22Rv1 (cell line): ENCODE measurements around the gene FHOD1.

ENCODE experiments used
- H3K27ac ChIP-seq: fragments of 450-650 bp; 2 replicates; pipeline ENCODE4 v1.5.1; 2017
- ZFX ChIP-seq: fragments of 450-650 bp; IDR thresholded peaks from 2 replicates; pipeline ENCODE4 v1.6.1; 2017; ENCODE audit warnings: antibody characterized with exemption, borderline replicate concordance
- TF ChIP-seq, protein P1 (sequence below): fragments of 450-650 bp; IDR thresholded peaks from 2 replicates; pipeline ENCODE4 v1.5.1; 2017; ENCODE audit warnings: mild to moderate bottlenecking

The FHOD1 gene

DNA sequence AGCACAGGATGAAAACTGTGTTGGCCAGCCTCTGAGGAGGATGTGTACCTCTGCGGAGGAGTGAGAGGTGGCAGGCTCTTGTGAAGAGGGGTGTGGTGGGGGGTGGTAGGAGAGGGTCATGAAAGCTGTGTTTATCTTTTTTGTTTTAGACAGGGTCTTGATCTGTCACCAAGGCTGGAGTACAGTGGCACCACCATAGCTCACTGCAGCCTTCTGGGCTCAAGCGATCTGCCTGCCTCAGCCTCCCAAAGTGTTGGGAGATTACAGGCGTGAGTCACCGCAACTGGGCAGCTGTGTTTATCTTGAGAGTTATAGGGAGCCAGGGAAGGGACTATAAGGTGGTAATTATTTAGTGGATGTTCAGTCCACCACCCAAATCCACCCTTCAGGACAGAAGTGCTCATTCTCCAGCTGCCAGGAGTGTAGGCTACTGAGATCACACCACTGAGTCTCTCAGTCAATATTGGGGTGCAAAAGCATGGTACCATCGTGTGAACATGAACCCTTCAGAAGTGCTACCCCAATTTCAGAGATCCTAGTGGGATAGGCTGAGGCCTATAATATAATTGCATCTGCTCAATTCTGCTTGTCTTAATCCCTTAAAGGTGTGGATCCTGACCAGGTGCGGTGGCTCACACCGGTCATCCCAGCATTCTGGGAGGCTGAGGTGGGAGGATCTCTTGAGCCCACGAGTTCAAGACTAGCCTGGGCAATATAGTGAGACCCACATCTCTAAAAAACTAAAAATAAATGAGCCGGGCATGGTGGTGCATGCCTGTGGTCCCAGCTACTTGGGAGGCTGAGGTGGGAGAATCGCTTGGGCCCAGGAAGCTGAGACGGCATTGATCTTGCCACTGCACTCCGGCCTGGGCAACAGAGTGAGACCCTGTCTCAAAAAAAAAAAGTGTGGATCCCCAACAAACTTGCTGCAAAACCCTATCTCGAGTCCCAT is 56.6 kb downstream of the FHOD1 start:
- no peak overlapping the region for H3K27ac ChIP-seq
- no peak for TF ChIP-seq ZFX
- TF ChIP-seq, protein P1, sequence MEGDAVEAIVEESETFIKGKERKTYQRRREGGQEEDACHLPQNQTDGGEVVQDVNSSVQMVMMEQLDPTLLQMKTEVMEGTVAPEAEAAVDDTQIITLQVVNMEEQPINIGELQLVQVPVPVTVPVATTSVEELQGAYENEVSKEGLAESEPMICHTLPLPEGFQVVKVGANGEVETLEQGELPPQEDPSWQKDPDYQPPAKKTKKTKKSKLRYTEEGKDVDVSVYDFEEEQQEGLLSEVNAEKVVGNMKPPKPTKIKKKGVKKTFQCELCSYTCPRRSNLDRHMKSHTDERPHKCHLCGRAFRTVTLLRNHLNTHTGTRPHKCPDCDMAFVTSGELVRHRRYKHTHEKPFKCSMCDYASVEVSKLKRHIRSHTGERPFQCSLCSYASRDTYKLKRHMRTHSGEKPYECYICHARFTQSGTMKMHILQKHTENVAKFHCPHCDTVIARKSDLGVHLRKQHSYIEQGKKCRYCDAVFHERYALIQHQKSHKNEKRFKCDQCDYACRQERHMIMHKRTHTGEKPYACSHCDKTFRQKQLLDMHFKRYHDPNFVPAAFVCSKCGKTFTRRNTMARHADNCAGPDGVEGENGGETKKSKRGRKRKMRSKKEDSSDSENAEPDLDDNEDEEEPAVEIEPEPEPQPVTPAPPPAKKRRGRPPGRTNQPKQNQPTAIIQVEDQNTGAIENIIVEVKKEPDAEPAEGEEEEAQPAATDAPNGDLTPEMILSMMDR = no peak

DNA sequence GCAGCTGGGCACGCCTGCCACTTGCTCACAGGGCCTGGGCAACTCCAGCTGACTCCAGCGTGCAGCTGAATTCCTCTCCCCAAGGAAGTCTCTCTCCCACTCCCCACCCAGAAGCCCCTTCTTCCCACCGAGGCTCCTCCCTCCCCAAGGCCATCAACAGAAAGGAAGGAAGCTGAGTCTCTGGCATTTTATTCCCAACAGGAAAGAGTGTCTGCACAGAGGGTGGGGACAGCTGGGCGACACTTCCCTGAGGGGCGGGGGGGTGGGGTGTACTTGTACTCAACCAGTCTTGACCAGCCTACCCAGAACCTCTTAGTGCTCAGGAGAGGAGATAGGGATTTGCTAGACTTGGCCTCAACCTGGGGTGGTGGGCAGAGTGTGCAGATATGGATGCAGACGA is 57.2 kb downstream of the FHOD1 start, which contains the start of gene EXOC3L1:
EXOC3L1 (minus strand) TSS at position 96 of the 400 bp plus-strand sequence. CDS start 460 bp downstream, outside the sequence.
- H3K27ac ChIP-seq = no peak within 1 kb of the TSS
- TF ChIP-seq ZFX = no peak
- TF ChIP-seq, protein P1 = no peak

DNA sequence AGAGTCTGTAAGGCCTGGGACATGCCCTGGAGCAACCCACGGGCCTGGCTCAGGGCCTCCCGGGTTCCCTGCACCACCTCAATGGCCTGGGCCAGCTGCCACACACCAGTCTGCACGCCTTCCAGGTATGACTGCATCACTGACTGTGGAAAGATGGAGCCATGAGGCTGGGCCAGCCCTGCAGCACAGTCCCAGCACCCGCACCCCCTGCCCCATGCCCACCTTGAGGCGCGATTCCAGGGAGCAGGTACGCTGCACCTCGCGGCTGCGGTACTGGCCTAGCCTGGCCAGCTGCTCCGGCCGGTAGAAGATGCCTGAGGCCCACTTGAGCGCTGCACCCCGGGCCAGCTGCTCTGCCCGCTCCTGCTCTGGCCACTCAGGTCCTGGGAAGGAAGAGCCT is 58.5 kb downstream of the FHOD1 start:
- H3K27ac ChIP-seq = no peak overlapping the region
- TF ChIP-seq, protein P1 = no peak
- no peak for TF ChIP-seq ZFX

DNA sequence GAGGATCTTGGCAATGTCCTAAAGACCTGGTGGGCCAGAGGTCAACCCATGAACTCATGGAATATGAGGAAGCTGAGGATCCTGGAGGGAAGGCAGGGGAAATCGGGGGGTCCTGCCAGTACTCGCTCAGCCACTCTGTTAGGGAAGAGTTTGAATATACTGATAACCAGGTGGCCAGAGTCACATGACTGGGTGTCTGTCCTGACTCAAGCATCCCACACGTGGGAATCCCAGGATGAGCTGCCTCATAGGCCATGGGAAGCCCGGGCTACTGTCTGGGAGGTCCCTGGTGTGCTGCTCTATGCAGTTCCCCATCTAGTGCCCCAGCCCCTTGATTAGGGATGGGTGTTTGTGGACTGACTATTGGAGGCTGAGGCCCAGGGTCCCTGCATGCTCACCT is 59.0 kb downstream of the FHOD1 start:
- no peak overlapping the region for H3K27ac ChIP-seq
- TF ChIP-seq, protein P1 = no peak
- TF ChIP-seq ZFX = no peak

DNA sequence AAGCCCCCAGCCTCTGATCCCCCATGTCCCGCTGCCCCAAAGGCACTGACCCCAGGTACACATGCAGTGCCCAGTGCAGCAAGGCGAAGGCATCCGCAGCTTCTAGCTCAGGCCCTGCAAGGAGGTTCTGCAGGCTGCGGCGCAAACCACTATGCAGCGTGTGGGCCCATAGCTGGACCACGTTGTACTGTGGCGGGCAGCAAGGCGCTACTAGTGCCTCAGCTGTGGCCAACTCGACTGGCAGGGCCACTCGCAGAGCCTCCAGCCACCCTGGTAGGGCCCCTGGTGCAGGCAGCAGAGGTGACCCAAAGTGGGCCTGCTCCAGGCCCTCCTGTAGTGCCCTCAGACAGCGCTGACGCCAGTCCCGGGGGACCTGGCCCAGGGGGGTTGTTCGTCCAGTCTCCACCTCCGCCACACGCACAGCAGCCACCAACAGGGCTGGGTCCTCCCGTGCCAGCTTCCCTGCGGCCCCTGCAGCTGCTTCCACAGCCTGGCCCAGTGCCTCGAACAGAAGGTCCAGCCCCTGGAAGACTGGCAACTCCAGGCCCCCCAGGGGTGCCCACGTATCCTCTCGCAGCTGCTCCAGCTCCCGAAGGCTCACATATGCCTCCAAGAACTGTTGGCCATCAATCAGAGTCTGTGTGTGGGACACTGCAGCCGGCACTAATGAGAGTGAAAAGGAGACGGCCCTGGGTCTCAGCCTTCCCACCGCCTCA is 59.9 kb downstream of the FHOD1 start:
- TF ChIP-seq, protein P1 = no peak
- no peak for TF ChIP-seq ZFX
- no peak overlapping the region for H3K27ac ChIP-seq

DNA sequence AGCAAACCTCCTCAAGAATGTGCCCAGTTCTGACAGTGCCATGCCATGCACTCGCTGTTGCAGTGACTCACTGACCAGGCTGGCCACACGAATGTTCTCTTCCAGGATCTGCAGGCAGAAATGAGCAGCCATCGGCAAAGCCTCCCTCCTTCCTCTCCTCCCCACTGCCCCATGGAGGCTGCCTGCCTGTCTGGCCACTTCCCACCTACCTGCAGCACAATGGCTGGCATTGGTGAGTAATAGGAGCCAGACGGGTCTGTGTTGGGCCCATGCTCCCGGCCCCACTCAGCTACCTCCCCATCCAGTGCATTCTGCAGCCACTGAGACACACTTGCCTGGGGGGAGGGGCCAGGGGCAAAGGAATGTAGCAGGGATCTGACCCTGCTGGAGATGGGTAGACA is 60.7 kb downstream of the FHOD1 start:
- H3K27ac ChIP-seq = no peak overlapping the region
- TF ChIP-seq, protein P1 = no peak
- TF ChIP-seq ZFX = no peak

DNA sequence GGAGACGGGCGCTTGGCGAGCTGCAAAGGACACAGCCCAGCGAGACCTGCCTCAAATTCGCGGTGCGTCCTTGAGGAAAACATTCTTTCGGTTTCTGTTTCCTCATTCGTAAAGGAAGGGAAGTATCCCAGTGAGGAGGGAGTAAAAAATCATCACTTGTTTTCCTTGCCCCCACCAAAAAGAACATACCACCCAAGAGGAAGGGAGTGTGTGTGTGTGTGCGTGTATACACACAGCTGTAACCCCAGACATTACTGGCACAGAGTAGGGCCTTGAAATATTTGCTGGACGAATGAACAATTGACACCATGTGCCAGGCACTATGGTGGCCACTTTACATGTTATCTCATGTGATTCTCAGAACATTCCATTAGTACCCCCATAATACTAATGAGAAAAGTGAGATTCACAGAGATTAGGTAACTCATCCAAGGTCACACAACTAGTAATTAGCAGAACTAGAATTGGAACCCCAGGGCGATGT is 61.6 kb downstream of the FHOD1 start:
- H3K27ac ChIP-seq = peak overlapping the region; percentile 97
- TF ChIP-seq, protein P1 = peak; percentile 47
- no peak for TF ChIP-seq ZFX
